HFF-Myc (cell line): ENCODE measurements around the gene UACA.

ENCODE experiments used
- DNase-seq: peaks from one replicate; pipeline ENCODE4 v3.0.0-alpha.2; 2011; ENCODE audit warnings: low read depth; ENCODE audit errors: extremely low read depth
- H3K4me3 ChIP-seq: replicated peaks from 2 replicates; pipeline ENCODE4 v1.5.1; 2011; ENCODE audit warnings: low read depth, mild to moderate bottlenecking, control low read depth, low read length
- CTCF ChIP-seq: IDR thresholded peaks from 2 replicates; pipeline ENCODE4 v1.5.1; 2012; ENCODE audit warnings: mild to moderate bottlenecking, low read depth, low read length, control low read depth; ENCODE audit errors: missing control alignments

The UACA gene

GRCh38 chr15:70633103-70633831, 130.1 kb downstream of the UACA start:
- DNase-seq = no peak
- no peak for TF ChIP-seq CTCF

GRCh38 chr15:70632491-70633102, 130.8 kb downstream of the UACA start:
- H3K4me3 ChIP-seq = no peak overlapping the region
- no peak for DNase-seq
- no peak for TF ChIP-seq CTCF

More at GRCh38 chr15:70633103-70633831, 130.1 kb downstream of the UACA start:
- no peak overlapping the region for H3K4me3 ChIP-seq

GRCh38 chr15:70632079-70632478, 131.3 kb downstream of the UACA start:
- no peak overlapping the region for H3K4me3 ChIP-seq
- no peak for DNase-seq
- no peak for TF ChIP-seq CTCF

GRCh38 chr15:70629735-70630273, 133.6 kb downstream of the UACA start:
- TF ChIP-seq CTCF = no peak
- H3K4me3 ChIP-seq = no peak overlapping the region
- DNase-seq = no peak

GRCh38 chr15:70628549-70628896, 134.8 kb downstream of the UACA start:
- no peak overlapping the region for H3K4me3 ChIP-seq
- TF ChIP-seq CTCF = no peak
- no peak for DNase-seq

GRCh38 chr15:70627734-70628548, 135.4 kb downstream of the UACA start:
- DNase-seq = no peak
- no peak overlapping the region for H3K4me3 ChIP-seq
- TF ChIP-seq CTCF = no peak
